Cardiac fibroblast (primary cell): ENCODE data around the gene C20orf204.

ENCODE experiments used
- DNase-seq, 2 donors: peaks; one replicate each; pipeline versions ENCODE4 v3.0.0 to v3.0.0-alpha.2; 2010; ENCODE audit warnings: low read depth in 2 of 2
- H3K4me3 ChIP-seq, 2 donors: replicated peaks in 1 of 2; 1 replicate in 1 of 2; 2 replicates in 1 of 2; pipeline ENCODE4 v1.5.1; 2011; ENCODE audit warnings: low read depth in 2 of 2, low read length in 2 of 2, mild to moderate bottlenecking in 2 of 2, moderate library complexity in 1 of 2
- TF ChIP-seq, protein P1 (sequence below): IDR thresholded peaks from one replicate; pipeline ENCODE4 v1.5.1; 2011; ENCODE audit warnings: low read depth, mild to moderate bottlenecking, low read length, inconsistent platforms

The C20orf204 gene

DNA sequence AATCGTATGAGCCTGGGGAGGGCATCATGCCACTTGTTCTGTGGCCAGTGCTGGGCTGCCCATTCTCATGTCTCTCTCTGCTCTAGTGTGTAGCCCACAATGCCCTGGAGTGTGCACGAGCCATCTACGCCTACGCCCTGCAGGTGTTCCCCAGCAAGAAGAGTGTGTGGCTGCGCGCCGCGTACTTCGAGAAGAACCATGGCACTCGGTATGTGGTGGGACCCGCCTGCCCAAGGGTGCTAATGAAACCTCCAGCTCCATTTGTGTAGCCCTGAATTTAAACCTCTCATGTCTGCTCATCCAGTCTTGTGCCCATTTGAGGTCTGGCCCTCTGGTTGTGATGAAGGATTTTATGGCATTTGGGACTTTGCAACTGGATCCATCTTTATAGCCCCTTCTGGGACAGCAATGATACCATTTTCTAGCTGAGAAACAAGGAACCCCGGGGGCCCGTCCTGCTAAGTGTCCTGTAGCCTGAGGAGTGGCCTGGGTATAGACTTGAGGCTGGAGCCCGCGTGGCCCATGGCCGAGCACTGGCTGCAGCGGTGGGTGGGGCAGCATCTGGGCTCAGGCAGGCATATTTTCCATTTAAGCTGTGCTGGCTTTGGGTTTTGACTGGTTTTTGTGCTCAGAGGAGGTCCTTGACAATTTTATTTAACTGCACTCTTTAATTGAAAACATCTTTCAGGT, 13.2 kb upstream of the C20orf204 start:
- no peak overlapping the region for H3K4me3 ChIP-seq
- TF ChIP-seq, protein P1, sequence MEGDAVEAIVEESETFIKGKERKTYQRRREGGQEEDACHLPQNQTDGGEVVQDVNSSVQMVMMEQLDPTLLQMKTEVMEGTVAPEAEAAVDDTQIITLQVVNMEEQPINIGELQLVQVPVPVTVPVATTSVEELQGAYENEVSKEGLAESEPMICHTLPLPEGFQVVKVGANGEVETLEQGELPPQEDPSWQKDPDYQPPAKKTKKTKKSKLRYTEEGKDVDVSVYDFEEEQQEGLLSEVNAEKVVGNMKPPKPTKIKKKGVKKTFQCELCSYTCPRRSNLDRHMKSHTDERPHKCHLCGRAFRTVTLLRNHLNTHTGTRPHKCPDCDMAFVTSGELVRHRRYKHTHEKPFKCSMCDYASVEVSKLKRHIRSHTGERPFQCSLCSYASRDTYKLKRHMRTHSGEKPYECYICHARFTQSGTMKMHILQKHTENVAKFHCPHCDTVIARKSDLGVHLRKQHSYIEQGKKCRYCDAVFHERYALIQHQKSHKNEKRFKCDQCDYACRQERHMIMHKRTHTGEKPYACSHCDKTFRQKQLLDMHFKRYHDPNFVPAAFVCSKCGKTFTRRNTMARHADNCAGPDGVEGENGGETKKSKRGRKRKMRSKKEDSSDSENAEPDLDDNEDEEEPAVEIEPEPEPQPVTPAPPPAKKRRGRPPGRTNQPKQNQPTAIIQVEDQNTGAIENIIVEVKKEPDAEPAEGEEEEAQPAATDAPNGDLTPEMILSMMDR = no peak
- DNase-seq = no peak

GRCh38 chr20:64023361-64024140, 12.4 kb upstream of the C20orf204 start:
- no peak overlapping the region for H3K4me3 ChIP-seq
- DNase-seq = no peak
- TF ChIP-seq, protein P1 = no peak

- TF ChIP-seq, protein P1 = no peak
- no peak for DNase-seq
- no peak overlapping the region for H3K4me3 ChIP-seq
These were observed 11.6 kb upstream of the C20orf204 start for GRCh38 chr20:64024141-64024990.

- no peak for DNase-seq
- TF ChIP-seq, protein P1 = no peak
- H3K4me3 ChIP-seq = no peak overlapping the region
These were observed 10.7 kb upstream of the C20orf204 start for GRCh38 chr20:64025101-64025825.

DNA sequence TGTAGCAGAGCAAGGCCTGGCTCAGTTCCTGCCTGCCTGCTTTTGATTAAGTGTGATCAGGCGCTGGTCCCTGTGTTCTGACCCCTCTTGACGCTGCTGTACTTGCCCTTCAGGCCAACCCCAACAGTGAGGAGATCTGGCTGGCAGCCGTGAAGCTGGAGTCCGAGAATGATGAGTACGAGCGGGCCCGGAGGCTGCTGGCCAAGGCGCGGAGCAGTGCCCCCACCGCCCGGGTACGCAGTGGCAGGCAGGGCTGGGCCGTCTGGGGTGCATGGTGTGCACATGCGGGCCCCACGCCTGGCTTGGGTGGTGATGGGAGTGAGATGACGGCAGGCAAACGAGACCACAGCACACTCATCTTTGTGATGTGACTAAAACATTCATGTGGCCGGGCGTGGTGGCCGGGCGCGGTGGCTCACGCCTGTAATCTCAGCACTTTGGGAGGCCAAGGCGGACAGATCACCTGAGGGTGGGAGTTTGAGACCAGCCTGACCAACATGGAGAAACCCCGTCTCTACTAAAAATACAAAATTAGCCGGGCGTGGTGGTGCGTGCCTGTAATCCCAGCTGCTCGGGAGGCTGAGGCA, 10.1 kb upstream of the C20orf204 start:
- TF ChIP-seq, protein P1 = no peak
- H3K4me3 ChIP-seq = no peak overlapping the region
- no peak for DNase-seq
